HepG2 (cell line): ENCODE data around the gene DSTYK. TPM values are rescaled to one million over a fixed set of nuclear protein-coding genes. Genes with fewer than 3 reads are reported as not detected.

Experiments used
- HNRNPUL1 ChIP-seq: fragments of 200-400 bp; formaldehyde crosslinking; IDR thresholded peaks from 2 replicates; pipeline ENCODE4 v1.6.1; 2017; ENCODE audit warnings: low read depth, mild to moderate bottlenecking, low read length, moderate library complexity
- MAFK ChIP-seq, 2 experiments: IDR thresholded peaks in 1 of 2; conservative IDR thresholded peaks in 1 of 2; 2 replicates each; pipeline ENCODE4 v1.6.1; 2011; ENCODE audit warnings: improper control_type of control experiment in 2 of 2, low read length in 2 of 2
- NFE2L2 ChIP-seq: fragments of 150-350 bp; IDR thresholded peaks from 2 replicates; pipeline ENCODE4 v1.6.1; 2014; ENCODE audit warnings: low read length
- NKX3-1 ChIP-seq: sonication (generic); formaldehyde crosslinking; IDR thresholded peaks from 2 replicates; pipeline ENCODE4 v1.5.0; 2020; ENCODE audit warnings: missing genetic modification reagents
- SNRNP70 ChIP-seq: fragments of 200-400 bp; formaldehyde crosslinking; IDR thresholded peaks from 2 replicates; pipeline ENCODE4 v1.6.1; 2017; ENCODE audit warnings: mild to moderate bottlenecking, low read depth, low read length, moderate library complexity
- YEATS2 ChIP-seq: sonication (generic); formaldehyde crosslinking; IDR thresholded peaks from 2 replicates; pipeline ENCODE4 v1.4.0; 2020; ENCODE audit warnings: missing genetic modification reagents, borderline replicate concordance
- ZBTB42 ChIP-seq: sonication (generic); formaldehyde crosslinking; IDR thresholded peaks from 2 replicates; pipeline ENCODE4 v1.5.0; 2020; ENCODE audit warnings: mild to moderate bottlenecking, missing genetic modification reagents
- ZFX ChIP-seq: sonication (generic); formaldehyde crosslinking; IDR thresholded peaks from 2 replicates; pipeline ENCODE4 v1.4.0; 2020; ENCODE audit warnings: mild to moderate bottlenecking, low read depth, missing genetic modification reagents, moderate library complexity
- ZNF160 ChIP-seq: sonication (generic); formaldehyde crosslinking; IDR thresholded peaks from 2 replicates; pipeline ENCODE4 v1.8.0; 2022; ENCODE audit warnings: mild to moderate bottlenecking, inconsistent platforms, missing genetic modification reagents
- ZNF367 ChIP-seq: sonication (generic); formaldehyde crosslinking; IDR thresholded peaks from 2 replicates; pipeline ENCODE4 v1.4.0; 2020; ENCODE audit warnings: missing genetic modification reagents, borderline replicate concordance
- ZNF605 ChIP-seq: sonication (generic); formaldehyde crosslinking; IDR thresholded peaks from 2 replicates; pipeline ENCODE4 v1.8.0; 2022; ENCODE audit warnings: mild to moderate bottlenecking, missing genetic modification reagents
- ZNF766 ChIP-seq: sonication (generic); formaldehyde crosslinking; IDR thresholded peaks from 2 replicates; pipeline ENCODE4 v1.5.0; 2020; ENCODE audit warnings: missing genetic modification reagents, borderline replicate concordance
- polyA plus RNA-seq, 8 experiments: library from polyadenylated mRNA; depleted of rRNA in 3 of 8; stranded (reverse) in 7 of 8; unstranded in 1 of 8; fragments of >200 nt; fragmentation: Illumina TruSeq in 4 of 8; extraction: Trizol in 4 of 8; gene quantifications; 2 replicates each; pipeline versions ENCODE4 v1.2.1 to v1.2.3, GENCODE V29; 2011 to 2016; ENCODE audit warnings: low read depth in 4 of 8, missing spikeins in 1 of 8, mixed read lengths in 1 of 8; ENCODE audit not compliant: insufficient read depth in 1 of 8
- total RNA-seq, 5 experiments: library from RNA; depleted of rRNA; stranded (reverse); fragments of >200 nt; fragmentation: Illumina TruSeq; extraction: Trizol; gene quantifications; 2 replicates each; pipeline ENCODE4 v1.2.3, GENCODE V29; 2016; ENCODE audit warnings: low read depth in 1 of 5
- TF ChIP-seq, protein P1 (sequence below), 2 experiments: IDR thresholded peaks; 2 replicates each; pipeline ENCODE4 v1.6.1; 2011 to 2012; ENCODE audit warnings: low read length in 2 of 2, borderline replicate concordance in 1 of 2, low read depth in 1 of 2, mild to moderate bottlenecking in 1 of 2, moderate library complexity in 1 of 2

The DSTYK gene
- total and polyA plus RNA-seq, 2 of the 13 experiments (the other 11 are each of a cell fraction or from before 2014, with no cell fraction given) = 2.6 to 4.8 TPM

DNA sequence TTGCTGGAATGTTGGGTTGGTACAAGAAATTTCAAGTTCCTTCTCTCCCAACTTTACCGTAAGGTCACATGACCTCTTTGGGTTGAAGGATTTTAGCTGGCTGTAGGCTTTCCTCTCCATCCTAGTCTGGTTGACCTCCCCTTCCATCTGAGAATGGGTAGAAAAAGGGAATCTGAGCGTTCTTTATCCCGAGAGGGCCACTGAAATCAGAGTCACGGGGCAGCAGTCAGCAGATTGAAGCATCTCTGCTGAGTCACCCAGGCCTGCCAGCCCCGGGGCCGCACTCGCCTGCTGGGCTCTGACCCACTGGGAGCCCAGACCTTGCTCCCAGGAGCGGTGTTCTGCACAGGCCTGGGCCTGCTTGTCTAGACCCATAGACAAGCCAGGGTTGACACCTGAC, 47.2 kb upstream of the DSTYK start (continued):
- TF ChIP-seq ZBTB42 (CRISPR knock-in tag) = no peak
- no peak for TF ChIP-seq ZNF367 (CRISPR knock-in tag)
- no peak for TF ChIP-seq SNRNP70
- no peak for TF ChIP-seq ZNF160
- TF ChIP-seq HNRNPUL1 = no peak
- TF ChIP-seq MAFK (conservative IDR thresholded peaks at IDR 0.05 in 1 of 2, IDR thresholded peaks at IDR 0.05 in 1 of 2; ENCODE audit: low read length in 2 of 2) = peak; percentile 36 to 44; a peak in 3 of 4 replicates
- TF ChIP-seq ZFX = 0 out of 2 replicates have a peak, but pooled peaks have one; percentile 30
- TF ChIP-seq, protein P1, sequence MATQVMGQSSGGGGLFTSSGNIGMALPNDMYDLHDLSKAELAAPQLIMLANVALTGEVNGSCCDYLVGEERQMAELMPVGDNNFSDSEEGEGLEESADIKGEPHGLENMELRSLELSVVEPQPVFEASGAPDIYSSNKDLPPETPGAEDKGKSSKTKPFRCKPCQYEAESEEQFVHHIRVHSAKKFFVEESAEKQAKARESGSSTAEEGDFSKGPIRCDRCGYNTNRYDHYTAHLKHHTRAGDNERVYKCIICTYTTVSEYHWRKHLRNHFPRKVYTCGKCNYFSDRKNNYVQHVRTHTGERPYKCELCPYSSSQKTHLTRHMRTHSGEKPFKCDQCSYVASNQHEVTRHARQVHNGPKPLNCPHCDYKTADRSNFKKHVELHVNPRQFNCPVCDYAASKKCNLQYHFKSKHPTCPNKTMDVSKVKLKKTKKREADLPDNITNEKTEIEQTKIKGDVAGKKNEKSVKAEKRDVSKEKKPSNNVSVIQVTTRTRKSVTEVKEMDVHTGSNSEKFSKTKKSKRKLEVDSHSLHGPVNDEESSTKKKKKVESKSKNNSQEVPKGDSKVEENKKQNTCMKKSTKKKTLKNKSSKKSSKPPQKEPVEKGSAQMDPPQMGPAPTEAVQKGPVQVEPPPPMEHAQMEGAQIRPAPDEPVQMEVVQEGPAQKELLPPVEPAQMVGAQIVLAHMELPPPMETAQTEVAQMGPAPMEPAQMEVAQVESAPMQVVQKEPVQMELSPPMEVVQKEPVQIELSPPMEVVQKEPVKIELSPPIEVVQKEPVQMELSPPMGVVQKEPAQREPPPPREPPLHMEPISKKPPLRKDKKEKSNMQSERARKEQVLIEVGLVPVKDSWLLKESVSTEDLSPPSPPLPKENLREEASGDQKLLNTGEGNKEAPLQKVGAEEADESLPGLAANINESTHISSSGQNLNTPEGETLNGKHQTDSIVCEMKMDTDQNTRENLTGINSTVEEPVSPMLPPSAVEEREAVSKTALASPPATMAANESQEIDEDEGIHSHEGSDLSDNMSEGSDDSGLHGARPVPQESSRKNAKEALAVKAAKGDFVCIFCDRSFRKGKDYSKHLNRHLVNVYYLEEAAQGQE (IDR thresholded peaks at IDR 0.05; ENCODE audit: borderline replicate concordance in 1 of 2, low read depth in 1 of 2, low read length in 2 of 2) = no peak
- peak; percentile 69; the same call in 1 of the 2 replicates for TF ChIP-seq NFE2L2
- no peak for TF ChIP-seq NKX3-1 (CRISPR knock-in tag)
- TF ChIP-seq ZNF605 = no peak
- no peak for TF ChIP-seq ZNF766
- TF ChIP-seq YEATS2 = no peak
